ENCODE data around the gene TPST2. TPM values are rescaled to one million over a fixed set of nuclear protein-coding genes. Genes with fewer than 3 reads are reported as not detected.
A peak's percentile ranks its signal among the peaks of the same experiment; 100 is the strongest.

Gene TPST2
- total and polyA plus RNA-seq, 2 donors (not counting 3 experiments of a cell fraction or from before 2014, with no cell fraction given), result 49.4 to 121 TPM

DNA sequence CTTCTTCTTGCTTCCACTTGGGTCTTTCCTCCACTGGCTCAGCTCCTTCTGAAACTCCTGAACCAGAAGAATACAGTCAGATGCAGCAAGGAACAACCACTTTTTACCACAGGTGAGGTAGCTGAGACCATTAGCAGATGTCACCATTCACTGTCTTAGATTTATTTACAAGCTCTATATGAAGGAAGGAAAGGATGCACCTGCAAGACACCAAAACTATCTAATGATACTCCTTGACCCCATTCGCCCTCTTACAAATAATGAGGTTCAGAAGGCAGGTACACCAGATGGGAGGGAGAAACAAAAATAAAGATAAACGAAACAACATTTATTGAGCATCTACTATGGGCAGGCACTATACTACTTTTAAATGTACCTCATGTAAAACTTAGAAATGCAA lies 87.9 kb downstream of the TPST2 start:
- no peak for DNase-seq (ENCODE audit: low read depth, low spot score)
- Histone ChIP-seq H3K4me3 (replicated peaks in 1 of 3; ENCODE audit: insufficient read depth in 1 of 3, low read depth in 1 of 3, low read length in 3 of 3) (no peak overlapping the region), H4K20me1 (replicated peaks; ENCODE audit: control insufficient read depth, extremely low read depth, insufficient read depth, low read length) (no peaks in the 10 kb centered on the region), H3K4me2 (ENCODE audit: insufficient read depth, low read length) (no peak overlapping the region), H3K27ac (ENCODE audit: insufficient read depth, low read depth, low read length) (peak overlapping the region; percentile 40), H3K79me2 (ENCODE audit: control insufficient read depth, insufficient read depth, low read length) (peaks cover 6% of the 10 kb centered on the region), H3K4me1 (ENCODE audit: control insufficient read depth, extremely low read depth, insufficient read depth, low read length) (peaks cover 27% of the 10 kb centered on the region), H3K27me3 (ENCODE audit: control insufficient read depth in 2 of 2, insufficient read depth in 2 of 2, low read length in 2 of 2) (no peaks in the 10 kb centered on the region), H3K9me1 (replicated peaks; ENCODE audit: control insufficient read depth, extremely low read depth, insufficient read depth, low read length) (no peaks in the 10 kb centered on the region), H3K9ac (replicated peaks; ENCODE audit: extremely low read depth, insufficient read depth, low read length) (no peak overlapping the region), H3K9me3 (replicated peaks; ENCODE audit: control insufficient read depth, insufficient read depth, low read length) (no peaks in the 10 kb centered on the region), H3K36me3 (ENCODE audit: control insufficient read depth in 2 of 2, extremely low read depth in 1 of 2, insufficient read depth in 2 of 2, low read length in 2 of 2) (peaks cover 30 to 31% of the 10 kb centered on the region in 2 experiments), H2AFZ (ENCODE audit: low read depth, low read length) (no peak overlapping the region)
- FAIRE-seq, result no peak
- dilution Hi-C loops (cut with MboI; ENCODE audit: extremely low pct_ligation_motif_present, low sequenced_read_pairs), result no loop called here
- BruUV-seq (replicated peaks), result no TSS peak
- intact Hi-C loops (cut with micrococcal nuclease), result no loop called here
- no peak for TF ChIP-seq MYC (IDR thresholded peaks at IDR 0.05; ENCODE audit: low read depth, low read length)
- no peak for TF ChIP-seq FOS (IDR thresholded peaks at IDR 0.05; ENCODE audit: borderline replicate concordance, insufficient read depth, low read length)
- TF ChIP-seq CTCF (IDR thresholded peaks at IDR 0.05; ENCODE audit: extremely low read depth in 1 of 2, insufficient read depth in 1 of 2, low read depth in 1 of 2, low read length in 2 of 2), result no peak
- TF ChIP-seq EZH2 (IDR thresholded peaks at IDR 0.05; ENCODE audit: borderline replicate concordance, low read depth, low read length, severe bottlenecking), result no peak
- TF ChIP-seq GATA2 (IDR thresholded peaks at IDR 0.05; ENCODE audit: insufficient read depth, insufficient read length, low read depth, low read length), result no peak
- no peak for TF ChIP-seq MAX (IDR thresholded peaks at IDR 0.05; ENCODE audit: insufficient read depth, insufficient read length)
- TF ChIP-seq JUN (IDR thresholded peaks at IDR 0.05; ENCODE audit: borderline replicate concordance, insufficient read depth, insufficient read length, low read depth), result no peak
- TF ChIP-seq POLR2A (IDR thresholded peaks at IDR 0.05; ENCODE audit: low read depth, low read length), result no peak
- no peak for TF ChIP-seq POLR2AphosphoS5 (IDR thresholded peaks at IDR 0.05; ENCODE audit: insufficient read depth, low read depth, low read length)
- CTCF ChIA-PET, result interaction anchor here (0.7 to 1.6 kb wide), 6 partner anchors 14 to 138 kb away, joined by 3 to 6 read pairs (median 3); partner anchors contain the start of genes HPS4 and SRRD
- POLR2A ChIA-PET, result no interaction called here
